Lower leg skin (tissue), 4 donors: ENCODE measurements around the gene OR5M3. TPM values are rescaled to one million over a fixed set of nuclear protein-coding genes. Genes with fewer than 3 reads are reported as not detected.

ENCODE experiments used
- DNase-seq, 2 donors: peaks; one replicate each; pipeline ENCODE4 v3.0.0-alpha.2; 2019; ENCODE audit warnings: low spot score in 2 of 2
- H3K4me3 ChIP-seq: fragments of 200-600 bp; sonication (generic); 2 replicates; pipeline ENCODE4 v1.5.1; 2017; ENCODE audit warnings: mild to moderate bottlenecking, low read depth; ENCODE audit not compliant: poor library complexity, severe bottlenecking
- CTCF ChIP-seq, 3 donors: fragments of 450-650 bp; IDR thresholded peaks; one replicate each; pipeline ENCODE4 v1.5.1; 2016; ENCODE audit warnings: antibody characterized with exemption in 3 of 3, mild to moderate bottlenecking in 3 of 3, moderate library complexity in 2 of 3
- POLR2A ChIP-seq, 2 donors: fragments of 450-650 bp; IDR thresholded peaks; one replicate each; pipeline ENCODE4 v1.6.1; 2016 to 2017; ENCODE audit warnings: antibody characterized with exemption in 2 of 2, mild to moderate bottlenecking in 1 of 2, moderate library complexity in 1 of 2
- WGBS, 2 donors: methylation state at CpG; one replicate each; pipeline ENCODE4 v1.1.5; 2018; 5-methylcytosine and 5-hydroxymethylcytosine counted together
- intact Hi-C: fragments of 100-400 bp; cut with DNase I; formaldehyde crosslinking; loops from one replicate; pipeline ENCODE4 v1.15.0; 2023; ENCODE audit warnings: low total_unique reads
- total RNA-seq, 4 donors: library from RNA; depleted of rRNA; stranded (reverse); fragments of >200 nt; gene quantifications; one replicate each; pipeline ENCODE4 v1.1.0, GENCODE V29; 2016

OR5M3 gene
- total RNA-seq = not detected

GRCh38 chr11:56473252-56473651 lies at the start of gene OR5M3:
TSS of gene OR5M3 (minus strand) at chr11:56473352. CDS start at chr11:56470497, 2,855 bp downstream.
- TF ChIP-seq CTCF (IDR thresholded peaks at IDR 0.05) (no peak), POLR2A (IDR thresholded peaks at IDR 0.05) (no peak)
- intact Hi-C loops = no loop called here
- DNase-seq = no peak
- WGBS, 2 donors = 79 to 80% methylated on average over 6 of the region's 6 CpGs
- no peak within 1 kb of the TSS for H3K4me3 ChIP-seq

DNA sequence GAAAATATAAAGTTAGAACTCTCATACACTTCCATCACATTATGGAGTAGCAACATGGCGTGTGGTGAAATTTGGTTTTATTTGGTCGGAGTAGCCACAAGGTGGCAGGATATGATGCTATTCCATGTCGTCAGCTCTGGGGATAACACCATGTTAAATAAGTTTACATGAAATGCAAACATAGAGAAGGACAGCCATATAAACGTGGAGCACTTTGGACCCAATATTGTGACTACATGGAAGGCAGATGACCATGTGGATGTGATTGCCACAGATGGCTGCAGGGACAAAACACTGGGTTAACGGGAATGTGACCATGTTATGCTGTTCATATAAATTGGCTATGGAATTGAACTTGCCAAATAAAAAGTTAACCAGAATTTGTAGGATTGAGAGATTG lies 48.9 kb upstream of the OR5M3 start:
- no peak overlapping the region for H3K4me3 ChIP-seq
- no peak for DNase-seq
- TF ChIP-seq POLR2A (IDR thresholded peaks at IDR 0.05) (no peak), CTCF (IDR thresholded peaks at IDR 0.05) (no peak)
- intact Hi-C loops = no loop called here
- 58 to 69% methylated on average over 5 of the region's 5 CpGs for WGBS, 2 donors

- 70 to 74% methylated on average over 1 of the region's 1 CpG for WGBS, 2 donors
- TF ChIP-seq POLR2A (IDR thresholded peaks at IDR 0.05) = no peak
- no peak for TF ChIP-seq CTCF (IDR thresholded peaks at IDR 0.05)
- no peak overlapping the region for H3K4me3 ChIP-seq
- DNase-seq = no peak
- intact Hi-C loops = no loop called here
These were observed 40.1 kb upstream of the OR5M3 start for GRCh38 chr11:56513280-56513679.

DNA sequence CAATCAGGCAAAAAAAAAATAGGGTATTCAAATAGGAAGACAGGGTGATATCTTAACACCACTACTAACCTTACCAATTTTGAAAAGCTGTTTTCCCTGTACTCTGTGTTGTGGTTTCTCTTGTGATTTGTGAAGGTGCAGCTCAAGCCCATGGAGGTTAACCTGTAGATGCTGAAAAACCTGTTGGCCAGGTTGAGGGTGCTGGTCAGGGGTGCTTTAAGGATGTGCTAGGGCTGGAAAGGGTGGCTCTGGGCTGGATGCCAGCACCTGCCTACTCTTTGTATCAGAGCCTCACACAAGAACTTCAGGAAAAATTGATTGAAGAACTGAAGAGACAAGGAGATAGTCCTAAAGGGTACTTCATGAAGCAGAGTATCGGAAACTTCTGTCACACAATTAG lies 36.3 kb upstream of the OR5M3 start:
- 84 to 96% methylated on average over 1 of the region's 1 CpG for WGBS, 2 donors
- intact Hi-C loops = no loop called here

DNA sequence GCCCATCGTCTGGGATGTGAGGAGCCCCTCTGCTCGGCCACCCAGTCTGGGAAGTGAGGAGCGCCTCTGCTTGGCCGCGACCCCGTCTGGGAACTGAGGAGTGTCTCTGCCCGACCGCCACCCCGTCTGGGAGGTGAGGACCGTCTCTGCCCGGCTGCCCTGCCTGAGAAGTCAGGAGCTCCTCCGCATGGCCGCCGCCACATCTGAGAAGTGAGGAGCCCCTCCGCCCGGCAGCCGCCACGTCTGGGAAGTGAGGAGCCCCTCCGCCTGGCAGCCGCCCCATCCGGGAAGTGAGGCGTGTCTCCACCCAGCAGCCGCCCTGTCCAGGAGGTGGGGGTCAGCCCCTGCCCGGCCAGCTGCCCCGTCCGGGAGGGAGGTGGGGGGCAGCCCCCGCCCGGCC lies 23.9 kb upstream of the OR5M3 start:
- intact Hi-C loops = no loop called here
- TF ChIP-seq POLR2A (IDR thresholded peaks at IDR 0.05) (no peak), CTCF (IDR thresholded peaks at IDR 0.05) (no peak)
- 96 to 98% methylated on average over 9 to 19 of the region's 28 CpGs for WGBS, 2 donors
- DNase-seq = no peak
- H3K4me3 ChIP-seq = no peak overlapping the region

More for the DNA sequence above, 36.3 kb upstream of the OR5M3 start:
- no peak for DNase-seq
- H3K4me3 ChIP-seq = no peak overlapping the region
- TF ChIP-seq POLR2A (IDR thresholded peaks at IDR 0.05) (no peak), CTCF (IDR thresholded peaks at IDR 0.05) (no peak)

DNA sequence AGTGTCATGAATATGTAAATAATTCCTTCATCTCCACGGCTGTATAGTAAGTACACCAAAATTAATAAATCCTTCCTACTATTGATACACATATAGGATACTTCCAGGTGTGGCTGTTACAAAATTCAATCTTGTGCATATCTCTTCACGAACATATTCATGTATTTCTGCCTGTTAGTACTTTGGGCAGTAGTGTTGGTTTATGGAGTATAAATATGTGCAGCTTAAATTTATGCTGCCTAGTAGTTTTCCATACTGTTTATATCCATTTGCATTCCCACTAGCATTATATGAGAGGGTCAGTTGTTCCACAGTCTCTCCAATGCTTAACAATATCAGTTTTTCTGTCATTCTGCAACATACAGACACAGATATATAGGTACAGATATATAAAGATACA lies 22.0 kb upstream of the OR5M3 start:
- intact Hi-C loops = no loop called here
- TF ChIP-seq POLR2A (IDR thresholded peaks at IDR 0.05) (no peak), CTCF (IDR thresholded peaks at IDR 0.05) (no peak)
- 84 to 87% methylated on average over 2 of the region's 2 CpGs for WGBS, 2 donors
- no peak for DNase-seq
- H3K4me3 ChIP-seq = no peak overlapping the region
